ENCODE measurements around the gene MICAL1. TPM values are rescaled to one million over a fixed set of nuclear protein-coding genes. Genes with fewer than 3 reads are reported as not detected.

Gene MICAL1
- total RNA-seq, 1 experiment from 2014 or later, result 10.8 TPM

DNA sequence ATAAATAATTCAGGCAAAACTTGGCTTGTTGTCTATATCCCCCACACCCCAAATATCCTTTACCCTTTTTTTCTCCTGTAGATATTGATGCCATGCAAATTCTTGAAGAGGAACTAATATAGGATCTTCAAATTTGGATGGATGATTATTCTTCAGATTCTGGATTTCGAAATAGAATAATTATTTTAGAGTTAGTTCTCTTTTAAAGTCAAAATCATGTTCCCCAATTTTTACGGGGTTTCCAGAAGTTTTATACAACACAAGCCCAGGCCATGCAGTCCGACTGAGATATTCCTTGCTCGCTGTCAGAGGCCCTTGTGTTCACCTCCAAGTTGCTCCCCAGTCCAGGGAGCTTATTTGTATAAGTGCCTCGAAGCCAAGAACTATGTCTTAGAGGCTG, 19.5 kb downstream of the MICAL1 start:
- Histone ChIP-seq H3K27ac (no peak overlapping the region), H3K4me3 (no peak overlapping the region), H3K9me3 (ENCODE audit: insufficient read depth, low read depth) (no peaks in the 10 kb centered on the region), H3K4me1 (replicated peaks; ENCODE audit: insufficient read depth) (peaks cover 11% of the 10 kb centered on the region), H3K36me3 (ENCODE audit: low read depth) (0 out of 2 replicates have a peak, but pooled peaks cover 6% of the 10 kb centered on the region), H3K4me2 (no peak overlapping the region), H3K27me3 (ENCODE audit: insufficient read depth, low read depth) (no peaks in the 10 kb centered on the region), H3K79me2 (ENCODE audit: low read depth) (peaks cover 23% of the 10 kb centered on the region), H3K9me2 (ENCODE audit: insufficient read depth) (no peaks in the 10 kb centered on the region), H4K20me1 (ENCODE audit: insufficient read depth) (no peaks in the 10 kb centered on the region), H2AFZ (no peak overlapping the region), H3F3A (ENCODE audit: insufficient read depth, low read depth) (peaks cover 25% of the 10 kb centered on the region)
- CTCF ChIA-PET, result no interaction called here
- intact Hi-C loops (cut with micrococcal nuclease; ENCODE audit: unreplicated experiment), result no loop called here
- no peak for DNase-seq
- TF ChIP-seq, protein P1, sequence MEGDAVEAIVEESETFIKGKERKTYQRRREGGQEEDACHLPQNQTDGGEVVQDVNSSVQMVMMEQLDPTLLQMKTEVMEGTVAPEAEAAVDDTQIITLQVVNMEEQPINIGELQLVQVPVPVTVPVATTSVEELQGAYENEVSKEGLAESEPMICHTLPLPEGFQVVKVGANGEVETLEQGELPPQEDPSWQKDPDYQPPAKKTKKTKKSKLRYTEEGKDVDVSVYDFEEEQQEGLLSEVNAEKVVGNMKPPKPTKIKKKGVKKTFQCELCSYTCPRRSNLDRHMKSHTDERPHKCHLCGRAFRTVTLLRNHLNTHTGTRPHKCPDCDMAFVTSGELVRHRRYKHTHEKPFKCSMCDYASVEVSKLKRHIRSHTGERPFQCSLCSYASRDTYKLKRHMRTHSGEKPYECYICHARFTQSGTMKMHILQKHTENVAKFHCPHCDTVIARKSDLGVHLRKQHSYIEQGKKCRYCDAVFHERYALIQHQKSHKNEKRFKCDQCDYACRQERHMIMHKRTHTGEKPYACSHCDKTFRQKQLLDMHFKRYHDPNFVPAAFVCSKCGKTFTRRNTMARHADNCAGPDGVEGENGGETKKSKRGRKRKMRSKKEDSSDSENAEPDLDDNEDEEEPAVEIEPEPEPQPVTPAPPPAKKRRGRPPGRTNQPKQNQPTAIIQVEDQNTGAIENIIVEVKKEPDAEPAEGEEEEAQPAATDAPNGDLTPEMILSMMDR (conservative IDR thresholded peaks at IDR 0.05), result no peak
- TF ChIP-seq EZH2 (IDR thresholded peaks at IDR 0.05; ENCODE audit: low read depth), result no peak
- no TSS peak for BruUV-seq (replicated peaks)
- POLR2A ChIA-PET (ENCODE audit: unreplicated experiment), result interaction anchor here (0.6 kb wide), 1 partner anchor 16 kb away, joined by 5 read pairs; no protein-coding TSS in a partner anchor

- Histone ChIP-seq H2AFZ (no peak overlapping the region), H3F3A (ENCODE audit: insufficient read depth, low read depth) (peaks cover 21% of the 10 kb centered on the region; the same call in 1 of the 2 replicates), H3K4me2 (no peak overlapping the region), H3K27ac (peak overlapping the region; percentile 28), H3K4me3 (no peak overlapping the region), H3K4me1 (replicated peaks; ENCODE audit: insufficient read depth) (peaks cover 11% of the 10 kb centered on the region), H3K36me3 (ENCODE audit: low read depth) (0 out of 2 replicates have a peak, but pooled peaks cover 6% of the 10 kb centered on the region), H3K9me3 (ENCODE audit: insufficient read depth, low read depth) (no peaks in the 10 kb centered on the region), H4K20me1 (ENCODE audit: insufficient read depth) (no peaks in the 10 kb centered on the region), H3K79me2 (ENCODE audit: low read depth) (peaks cover 14% of the 10 kb centered on the region), H3K9me2 (ENCODE audit: insufficient read depth) (no peaks in the 10 kb centered on the region), H3K27me3 (ENCODE audit: insufficient read depth, low read depth) (no peaks in the 10 kb centered on the region)
- intact Hi-C loops (cut with micrococcal nuclease; ENCODE audit: unreplicated experiment), result no loop called here
- ChIA-PET POLR2A (ENCODE audit: unreplicated experiment) (interaction anchor here (0.6 kb wide), 1 partner anchor 41 kb away, joined by 16 read pairs; no protein-coding TSS in a partner anchor), CTCF (no interaction called here)
- TF ChIP-seq EZH2 (IDR thresholded peaks at IDR 0.05; ENCODE audit: low read depth), result no peak
- TF ChIP-seq, protein P1 (conservative IDR thresholded peaks at IDR 0.05), result no peak
- DNase-seq, result no peak
- BruUV-seq (replicated peaks), result no TSS peak
Observed at GRCh38 chr6:109434456-109434855, 21.1 kb downstream of the MICAL1 start.

DNA sequence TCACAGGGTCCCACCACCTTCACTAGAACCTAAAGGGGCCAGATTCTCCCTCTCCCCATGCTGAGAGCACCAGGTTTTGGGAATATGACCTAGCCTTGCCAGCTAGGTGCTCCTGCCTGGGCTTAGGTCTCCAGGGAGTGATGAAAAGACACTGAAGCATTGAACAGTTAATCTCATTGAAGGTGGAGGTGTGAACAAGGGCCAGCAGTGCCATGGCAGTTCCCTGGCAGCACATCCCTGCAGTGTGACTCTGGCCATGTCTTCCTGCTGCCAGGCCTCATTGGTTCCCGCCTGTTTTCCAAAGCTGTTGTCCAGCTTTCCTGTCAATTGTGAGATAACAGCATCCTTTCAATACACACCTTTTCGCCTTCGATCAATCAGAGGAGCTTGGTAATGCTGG, 26.1 kb downstream of the MICAL1 start:
- TF ChIP-seq, protein P1 (conservative IDR thresholded peaks at IDR 0.05), result no peak
- no peak for TF ChIP-seq EZH2 (IDR thresholded peaks at IDR 0.05; ENCODE audit: low read depth)
- ChIA-PET POLR2A (ENCODE audit: unreplicated experiment) (no interaction called here), CTCF (no interaction called here)
- Histone ChIP-seq H3K9me3 (ENCODE audit: insufficient read depth, low read depth) (no peaks in the 10 kb centered on the region), H3K27me3 (ENCODE audit: insufficient read depth, low read depth) (no peaks in the 10 kb centered on the region), H2AFZ (no peak overlapping the region), H3K4me3 (no peak overlapping the region), H3K36me3 (ENCODE audit: low read depth) (no peaks in the 10 kb centered on the region), H3K79me2 (ENCODE audit: low read depth) (no peaks in the 10 kb centered on the region), H3K4me1 (replicated peaks; ENCODE audit: insufficient read depth) (peaks cover 14% of the 10 kb centered on the region), H3F3A (ENCODE audit: insufficient read depth, low read depth) (peaks cover 14% of the 10 kb centered on the region), H3K9me2 (ENCODE audit: insufficient read depth) (no peaks in the 10 kb centered on the region; the same call in 1 of the 2 replicates), H4K20me1 (ENCODE audit: insufficient read depth) (no peaks in the 10 kb centered on the region), H3K27ac (no peak overlapping the region), H3K4me2 (no peak overlapping the region)
- intact Hi-C loops (cut with micrococcal nuclease; ENCODE audit: unreplicated experiment), result no loop called here
- no peak for DNase-seq
- BruUV-seq (replicated peaks), result no TSS peak

All from PC-9 (cell line).